Epithelial cell of esophagus (primary cell): ENCODE measurements around the gene KIFBP.

ENCODE experiments used
- DNase-seq: peaks from one replicate; pipeline ENCODE4 v3.0.0; 2010; ENCODE audit warnings: low read depth
- H3K4me3 ChIP-seq: 2 replicates; pipeline ENCODE4 v1.5.1; 2011; ENCODE audit warnings: mild to moderate bottlenecking, low read length, control low read depth
- CTCF ChIP-seq: IDR thresholded peaks from 2 replicates; pipeline ENCODE4 v1.5.1; 2011; ENCODE audit warnings: low read depth, mild to moderate bottlenecking, low read length, control low read depth, inconsistent platforms; ENCODE audit not compliant: insufficient read depth; ENCODE audit errors: missing control alignments

Gene KIFBP

GRCh38 chr10:69057261-69057950 is 68.8 kb downstream of the KIFBP start:
- no peak overlapping the region for H3K4me3 ChIP-seq
- no peak for TF ChIP-seq CTCF
- DNase-seq: no peak

DNA sequence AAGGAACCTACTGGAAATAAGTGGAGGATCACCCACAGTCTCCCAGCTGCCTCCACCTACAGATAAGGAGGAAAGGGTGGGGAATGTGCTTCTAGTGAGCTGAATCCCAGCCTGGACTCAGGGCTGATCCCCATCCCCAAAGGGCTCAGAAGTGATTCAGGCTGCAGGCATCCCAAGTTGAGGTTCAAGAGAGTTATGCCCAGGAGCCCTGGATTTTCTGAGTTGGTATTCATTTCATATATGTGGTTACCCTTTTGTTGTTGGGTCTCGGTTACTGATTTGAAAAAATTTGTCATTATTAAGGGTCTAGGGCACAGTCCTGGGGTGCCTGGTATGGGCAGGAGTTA is 69.3 kb downstream of the KIFBP start:
- peak; percentile 44 for DNase-seq

GRCh38 chr10:69060127-69060798 is 71.7 kb downstream of the KIFBP start:
- DNase-seq: no peak
- no peak for TF ChIP-seq CTCF
- no peak overlapping the region for H3K4me3 ChIP-seq

More for the DNA sequence above, 69.3 kb downstream of the KIFBP start:
- TF ChIP-seq CTCF: no peak
- no peak overlapping the region for H3K4me3 ChIP-seq

GRCh38 chr10:69061305-69062161 is 72.9 kb downstream of the KIFBP start:
- no peak overlapping the region for H3K4me3 ChIP-seq
- peak; percentile 90 for DNase-seq
- no peak for TF ChIP-seq CTCF

DNA sequence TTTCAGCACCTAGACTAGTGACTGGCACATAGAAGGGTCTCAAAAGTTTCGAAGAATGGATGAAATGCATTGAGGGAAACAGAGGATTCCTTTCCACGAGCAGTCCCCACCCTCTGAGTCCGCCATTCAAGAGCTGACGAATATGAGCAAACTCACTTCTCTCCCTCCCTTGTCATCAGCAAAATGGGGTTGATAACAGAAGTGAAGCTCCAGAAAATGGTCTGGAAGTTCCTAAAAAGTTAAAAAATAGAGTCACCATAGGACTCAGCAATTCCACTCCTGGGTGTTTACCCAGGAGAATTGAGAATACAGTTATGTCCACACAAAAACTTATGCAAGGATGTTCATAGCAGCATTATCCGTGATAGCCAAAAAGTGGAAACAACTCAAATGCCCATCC is 74.3 kb downstream of the KIFBP start:
- TF ChIP-seq CTCF: no peak

DNA sequence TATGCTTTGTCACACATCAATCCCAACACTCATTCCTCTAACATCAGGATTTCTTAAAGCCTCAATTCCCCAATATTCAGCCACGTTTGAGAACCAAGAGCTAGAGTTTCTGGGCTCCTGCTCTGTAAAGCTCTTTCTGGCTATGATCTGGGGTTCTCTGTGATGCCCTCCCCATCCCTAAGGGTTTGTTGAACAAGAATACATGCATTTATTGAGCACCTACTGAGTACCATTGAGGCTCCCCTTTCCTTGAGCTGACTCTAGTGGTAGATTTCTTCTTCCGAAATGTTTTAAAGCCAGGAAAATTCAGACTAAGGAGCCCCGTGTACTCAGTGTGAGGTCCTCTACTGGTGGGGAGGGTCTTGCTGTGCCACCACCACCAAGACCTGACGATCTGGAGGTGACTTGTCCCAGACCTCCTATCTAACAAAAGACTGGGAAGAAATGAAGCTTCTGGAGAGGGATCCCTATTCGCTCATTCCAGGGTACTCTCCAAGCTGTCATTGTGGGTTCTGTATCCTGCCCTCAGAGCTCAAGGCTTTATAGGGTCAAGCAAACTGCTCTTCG is 76.2 kb downstream of the KIFBP start:
- H3K4me3 ChIP-seq: no peak overlapping the region
- no peak for TF ChIP-seq CTCF
- no peak for DNase-seq

More for the DNA sequence above, 74.3 kb downstream of the KIFBP start:
- no peak overlapping the region for H3K4me3 ChIP-seq
- DNase-seq: no peak
